Esophagus muscularis mucosa (tissue), 3 donors: ENCODE measurements around the gene GLYATL3.

ENCODE experiments used
- CTCF ChIP-seq, 3 experiments: fragments of 200-600 bp in 2 of 3; fragments of 450-650 bp in 1 of 3; sonication (generic) in 2 of 3; IDR thresholded peaks; one replicate each; pipeline ENCODE4 v1.5.1; 2017 to 2019; ENCODE audit warnings: antibody characterized with exemption in 3 of 3, mild to moderate bottlenecking in 2 of 3, moderate library complexity in 1 of 3
- POLR2A ChIP-seq: fragments of 450-650 bp; IDR thresholded peaks from one replicate; pipeline ENCODE4 v1.6.1; 2017; ENCODE audit warnings: antibody characterized with exemption, moderate library complexity, mild to moderate bottlenecking, low read depth
- POLR2AphosphoS5 ChIP-seq, 2 donors: sonication (generic); formaldehyde crosslinking; IDR thresholded peaks; one replicate each; pipeline ENCODE4 v1.6.1; 2017; ENCODE audit warnings: antibody characterized with exemption in 2 of 2

GRCh38 chr6:49548613-49549304 lies 49.0 kb downstream of the GLYATL3 start:
- TF ChIP-seq POLR2A (no peak), CTCF (IDR thresholded peaks at IDR 0.05) (no peak), POLR2AphosphoS5 (IDR thresholded peaks at IDR 0.05) (no peak)
